CD14-positive monocyte (primary cell): ENCODE results near the gene CDC26. TPM values are rescaled to one million over a fixed set of nuclear protein-coding genes. Genes with fewer than 3 reads are reported as not detected.

Experiments used
- DNase-seq, 3 donors: peaks; one replicate each; pipeline ENCODE4 v3.0.0-alpha.2; 2011 to 2022
- H2AFZ ChIP-seq: 2 replicates; pipeline ENCODE4 v1.6.0; 2012; ENCODE audit warnings: mild to moderate bottlenecking, low read depth, low read length, inconsistent platforms; ENCODE audit not compliant: insufficient read depth, poor library complexity, severe bottlenecking
- H3K27ac ChIP-seq, 2 donors: 1 replicate in 1 of 2; 2 replicates in 1 of 2; pipeline ENCODE4 v1.5.1; 2012 to 2013; ENCODE audit warnings: low read length in 2 of 2, control low read depth in 1 of 2, inconsistent platforms in 1 of 2, low read depth in 1 of 2, mild to moderate bottlenecking in 1 of 2
- H3K27me3 ChIP-seq, 2 donors: one replicate each; pipeline versions ENCODE4 v1.6.0 to v1.6.1; 2011 to 2013; ENCODE audit warnings: low read length in 2 of 2; ENCODE audit not compliant: control insufficient read depth in 2 of 2, insufficient read depth in 2 of 2
- H3K36me3 ChIP-seq, 2 donors: replicated peaks in 1 of 2; 1 replicate in 1 of 2; 2 replicates in 1 of 2; pipeline versions ENCODE4 v1.5.1 to v1.6.1; 2012 to 2013; ENCODE audit warnings: low read length in 2 of 2, control low read depth in 1 of 2, inconsistent platforms in 1 of 2, mild to moderate bottlenecking in 1 of 2; ENCODE audit not compliant: insufficient read depth in 2 of 2, control insufficient read depth in 1 of 2
- H3K4me1 ChIP-seq, 2 donors: 1 replicate in 1 of 2; 2 replicates in 1 of 2; pipeline versions ENCODE4 v1.5.1 to v1.6.1; 2012 to 2013; ENCODE audit warnings: low read length in 2 of 2, control low read depth in 1 of 2, inconsistent platforms in 1 of 2, mild to moderate bottlenecking in 1 of 2, moderate library complexity in 1 of 2; ENCODE audit not compliant: insufficient read depth in 2 of 2, control insufficient read depth in 1 of 2
- H3K4me2 ChIP-seq: replicated peaks from 2 replicates; pipeline ENCODE3; 2012; ENCODE audit warnings: low read length, moderate library complexity, mild to moderate bottlenecking; ENCODE audit not compliant: poor library complexity, severe bottlenecking; ENCODE audit errors: extremely low read depth
- H3K4me3 ChIP-seq, 3 experiments: fragments of 200-600 bp in 1 of 3; sonication (generic) in 1 of 3; replicated peaks in 1 of 3; 1 replicate in 2 of 3; 2 replicates in 1 of 3; pipeline ENCODE4 v1.5.1; 2011 to 2013; ENCODE audit warnings: low read length in 3 of 3, mild to moderate bottlenecking in 3 of 3, control low read depth in 2 of 3, low read depth in 2 of 3, inconsistent platforms in 1 of 3, moderate library complexity in 1 of 3
- H3K79me2 ChIP-seq: 2 replicates; pipeline ENCODE4 v1.6.0; 2012; ENCODE audit warnings: mild to moderate bottlenecking, control low read depth, inconsistent platforms, low read length, moderate library complexity; ENCODE audit not compliant: insufficient read depth
- H3K9ac ChIP-seq: 2 replicates; pipeline ENCODE4 v1.6.0; 2017; ENCODE audit warnings: low read length, mild to moderate bottlenecking; ENCODE audit not compliant: insufficient read depth, poor library complexity, severe bottlenecking
- H3K9me3 ChIP-seq, 2 donors: replicated peaks in 1 of 2; 1 replicate in 1 of 2; 2 replicates in 1 of 2; pipeline versions ENCODE4 v1.5.1 to v1.6.1; 2012 to 2013; ENCODE audit warnings: low read length in 2 of 2, control low read depth in 1 of 2; ENCODE audit not compliant: control insufficient read depth in 1 of 2, insufficient read depth in 1 of 2
- H4K20me1 ChIP-seq: 2 replicates; pipeline ENCODE4 v1.6.0; 2012; ENCODE audit warnings: mild to moderate bottlenecking, low read length, control low read depth, moderate library complexity; ENCODE audit not compliant: insufficient read depth
- H3K27ac Mint-ChIP-seq, 7 donors: one replicate each; pipeline ENCODE4 v1.8.0; 2020; ENCODE audit warnings: mild to moderate bottlenecking in 7 of 7, mixed read lengths in 7 of 7, moderate library complexity in 6 of 7, inconsistent platforms in 2 of 7
- H3K27me3 Mint-ChIP-seq, 3 donors: one replicate each; pipeline ENCODE4 v1.8.0; 2021 to 2022; ENCODE audit warnings: low read depth in 3 of 3, mild to moderate bottlenecking in 3 of 3, mixed read lengths in 3 of 3, moderate library complexity in 3 of 3, inconsistent platforms in 1 of 3
- H3K36me3 Mint-ChIP-seq, 2 donors: one replicate each; pipeline ENCODE4 v1.8.0; 2020; ENCODE audit warnings: mixed read lengths in 2 of 2, inconsistent platforms in 1 of 2, mild to moderate bottlenecking in 1 of 2
- H3K4me1 Mint-ChIP-seq: one replicate; pipeline ENCODE4 v1.8.0; 2020; ENCODE audit warnings: mild to moderate bottlenecking, mixed read lengths
- H3K4me3 Mint-ChIP-seq, 2 donors: one replicate each; pipeline ENCODE4 v1.8.0; 2020; ENCODE audit warnings: mild to moderate bottlenecking in 2 of 2, mixed read lengths in 2 of 2, moderate library complexity in 1 of 2
- H3K9me3 Mint-ChIP-seq, 7 donors: one replicate each; pipeline ENCODE4 v1.8.0; 2020 to 2022; ENCODE audit warnings: mixed read lengths in 7 of 7, mild to moderate bottlenecking in 6 of 7, moderate library complexity in 6 of 7, inconsistent platforms in 2 of 7
- CTCF ChIP-seq: fragments of 200-600 bp; IDR thresholded peaks from one replicate; pipeline ENCODE4 v1.8.0; 2022; ENCODE audit warnings: antibody characterized with exemption, mild to moderate bottlenecking
- WGBS: methylation state at CpG from one replicate; pipeline ENCODE4 v1.1.5; 2013; ENCODE audit warnings: missing lambda C conversion rate; ENCODE audit not compliant: insufficient coverage; 5-methylcytosine and 5-hydroxymethylcytosine counted together
- intact Hi-C, 2 donors: fragments of 100-400 bp; cut with micrococcal nuclease; formaldehyde crosslinking; loops; one replicate each; pipeline versions ENCODE4 v1.15.0 to v1.15.1; 2023
- polyA plus RNA-seq, 3 donors: library from polyadenylated mRNA; depleted of rRNA in 1 of 3; unstranded in 2 of 3; stranded (reverse) in 1 of 3; fragments of 300-500 nt in 2 of 3; fragments of >200 nt in 1 of 3; fragmentation: Illumina TruSeq in 2 of 3; gene quantifications; 1 replicate in 2 of 3; 2 replicates in 1 of 3; pipeline ENCODE4 v1.2.3, GENCODE V29; 2012 to 2021

The CDC26 gene
- polyA plus RNA-seq, 3 donors: 17.9 to 87.8 (median 77.8) TPM

- no peak overlapping the region for H3K27ac ChIP-seq
- intact Hi-C loops: no loop called here
- no peaks in the 10 kb centered on the region for H3K27me3 ChIP-seq
- H3K9me3 ChIP-seq: no peaks in the 10 kb centered on the region
- H3K4me1 Mint-ChIP-seq: no peaks in the 10 kb centered on the region
- TF ChIP-seq CTCF: no peak
- no peaks in the 10 kb centered on the region for H3K4me1 ChIP-seq
- no peaks in the 10 kb centered on the region for H3K9me3 Mint-ChIP-seq
- H3K36me3 ChIP-seq: peaks cover 55 to 84% of the 10 kb centered on the region in 2 donors
- no peak for DNase-seq
- H3K27ac Mint-ChIP-seq: peak overlapping the region in 1 of 7 donors; percentile 47
- H3K4me2 ChIP-seq: no peak overlapping the region
- WGBS: no CpG with 5 or more reads among the region's 1 CpG
- H3K36me3 Mint-ChIP-seq: peaks cover 64 to 81% of the 10 kb centered on the region in 2 donors
- no peak overlapping the region for H2AFZ ChIP-seq
- peaks cover 0 to 4% (median 0%) of the 10 kb centered on the region in 3 donors for H3K27me3 Mint-ChIP-seq
- H3K79me2 ChIP-seq: no peaks in the 10 kb centered on the region
- H3K4me3 ChIP-seq: no peak overlapping the region
- H3K9ac ChIP-seq: no peak overlapping the region
- no peak overlapping the region for H3K4me3 Mint-ChIP-seq
- no peaks in the 10 kb centered on the region for H4K20me1 ChIP-seq
Measured at GRCh38 chr9:113261917-113262671, 13.3 kb downstream of the CDC26 start.

GRCh38 chr9:113258282-113258681 is 17.1 kb downstream of the CDC26 start:
- peaks cover 51 to 66% of the 10 kb centered on the region in 2 donors for H3K36me3 ChIP-seq
- no peak overlapping the region for H3K4me2 ChIP-seq
- DNase-seq: no peak
- peaks cover 6% of the 10 kb centered on the region for H4K20me1 ChIP-seq
- H2AFZ ChIP-seq: no peak overlapping the region
- H3K4me1 ChIP-seq: peaks cover 14 to 15% of the 10 kb centered on the region in 2 donors
- Mint-ChIP-seq H3K27ac (no peak overlapping the region), H3K4me3 (no peak overlapping the region), H3K9me3 (no peaks in the 10 kb centered on the region), H3K36me3 (peaks cover 56 to 72% of the 10 kb centered on the region in 2 donors), H3K4me1 (peaks cover 12% of the 10 kb centered on the region), H3K27me3 (peaks cover 0 to 4% (median 0%) of the 10 kb centered on the region in 3 donors)
- intact Hi-C loops: no loop called here
- no peaks in the 10 kb centered on the region for H3K9me3 ChIP-seq
- H3K4me3 ChIP-seq: no peak overlapping the region
- H3K27me3 ChIP-seq: no peaks in the 10 kb centered on the region
- H3K27ac ChIP-seq: no peak overlapping the region
- TF ChIP-seq CTCF: no peak
- WGBS: no CpG with 5 or more reads among the region's 1 CpG
- H3K9ac ChIP-seq: no peak overlapping the region
- peaks cover 5% of the 10 kb centered on the region for H3K79me2 ChIP-seq
